ENCODE measurements around the gene HOGA1.

DNA sequence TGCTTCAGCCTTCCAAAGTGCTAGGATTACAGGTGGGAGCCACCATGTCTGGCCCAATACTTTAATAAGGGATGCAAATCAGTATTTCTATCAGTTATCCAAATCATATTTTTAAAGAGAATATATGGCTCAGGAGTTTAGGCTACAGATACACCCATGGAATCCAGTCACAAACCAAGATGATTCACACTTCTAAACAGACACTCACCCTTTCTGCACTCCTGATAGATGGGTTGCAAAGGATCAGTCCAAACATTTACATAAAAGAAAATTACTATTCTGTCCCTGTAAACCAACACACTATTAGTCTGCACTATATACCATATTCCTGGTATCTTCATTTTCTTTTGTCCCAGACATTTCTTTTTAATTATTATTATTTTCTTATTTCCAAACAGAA lies 46.9 kb downstream of the HOGA1 start:
- TF ChIP-seq, protein P1, sequence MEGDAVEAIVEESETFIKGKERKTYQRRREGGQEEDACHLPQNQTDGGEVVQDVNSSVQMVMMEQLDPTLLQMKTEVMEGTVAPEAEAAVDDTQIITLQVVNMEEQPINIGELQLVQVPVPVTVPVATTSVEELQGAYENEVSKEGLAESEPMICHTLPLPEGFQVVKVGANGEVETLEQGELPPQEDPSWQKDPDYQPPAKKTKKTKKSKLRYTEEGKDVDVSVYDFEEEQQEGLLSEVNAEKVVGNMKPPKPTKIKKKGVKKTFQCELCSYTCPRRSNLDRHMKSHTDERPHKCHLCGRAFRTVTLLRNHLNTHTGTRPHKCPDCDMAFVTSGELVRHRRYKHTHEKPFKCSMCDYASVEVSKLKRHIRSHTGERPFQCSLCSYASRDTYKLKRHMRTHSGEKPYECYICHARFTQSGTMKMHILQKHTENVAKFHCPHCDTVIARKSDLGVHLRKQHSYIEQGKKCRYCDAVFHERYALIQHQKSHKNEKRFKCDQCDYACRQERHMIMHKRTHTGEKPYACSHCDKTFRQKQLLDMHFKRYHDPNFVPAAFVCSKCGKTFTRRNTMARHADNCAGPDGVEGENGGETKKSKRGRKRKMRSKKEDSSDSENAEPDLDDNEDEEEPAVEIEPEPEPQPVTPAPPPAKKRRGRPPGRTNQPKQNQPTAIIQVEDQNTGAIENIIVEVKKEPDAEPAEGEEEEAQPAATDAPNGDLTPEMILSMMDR (IDR thresholded peaks at IDR 0.05), result no peak
- TF ChIP-seq POLR2A (IDR thresholded peaks at IDR 0.05), result no peak

All from Peyer's patch (tissue), 4 donors.